Mesenchymal stem cell (in vitro differentiated cells and primary cell): ENCODE results near the gene OXLD1.

ENCODE experiments used
- DNase-seq: peaks from one replicate; pipeline ENCODE4 v3.0.0-alpha.2; 2013
- H2AFZ ChIP-seq: one replicate; pipeline ENCODE4 v1.6.1; 2013; ENCODE audit warnings: low read depth, mild to moderate bottlenecking, control low read depth, inconsistent platforms, low read length, moderate library complexity
- H2AK5ac ChIP-seq: 2 replicates; pipeline ENCODE4 v1.6.1; 2013; ENCODE audit warnings: low read length, moderate library complexity, mild to moderate bottlenecking, inconsistent platforms; ENCODE audit not compliant: severe bottlenecking
- H2BK120ac ChIP-seq: one replicate; pipeline ENCODE4 v1.6.1; 2013; ENCODE audit warnings: low read depth, mild to moderate bottlenecking, inconsistent platforms, low read length, moderate library complexity
- H2BK12ac ChIP-seq, 2 experiments: one replicate each; pipeline ENCODE4 v1.6.1; 2013; ENCODE audit warnings: inconsistent platforms in 2 of 2, low read length in 2 of 2, mild to moderate bottlenecking in 2 of 2, moderate library complexity in 2 of 2, control low read depth in 1 of 2
- H2BK15ac ChIP-seq: one replicate; pipeline ENCODE4 v1.6.1; 2013; ENCODE audit warnings: mild to moderate bottlenecking, low read depth, inconsistent platforms; ENCODE audit not compliant: poor library complexity, severe bottlenecking
- H2BK5ac ChIP-seq: 2 replicates; pipeline ENCODE4 v1.6.1; 2013; ENCODE audit warnings: low read depth, mild to moderate bottlenecking, low read length, control low read depth, inconsistent platforms; ENCODE audit not compliant: poor library complexity, severe bottlenecking
- H3K14ac ChIP-seq, 2 experiments: one replicate each; pipeline ENCODE4 v1.6.1; 2013; ENCODE audit warnings: inconsistent platforms in 2 of 2, low read length in 2 of 2, control low read depth in 1 of 2, mild to moderate bottlenecking in 1 of 2, moderate library complexity in 1 of 2
- H3K18ac ChIP-seq, 2 experiments: one replicate each; pipeline ENCODE4 v1.6.1; 2013; ENCODE audit warnings: inconsistent platforms in 2 of 2, low read length in 2 of 2, control low read depth in 1 of 2, low read depth in 1 of 2, mild to moderate bottlenecking in 1 of 2
- H3K23ac ChIP-seq, 2 experiments: one replicate each; pipeline ENCODE4 v1.6.1; 2013; ENCODE audit warnings: inconsistent platforms in 2 of 2, low read length in 2 of 2, mild to moderate bottlenecking in 2 of 2, moderate library complexity in 2 of 2, control low read depth in 1 of 2
- H3K27ac ChIP-seq: 2 replicates; pipeline ENCODE4 v1.5.1; 2013; ENCODE audit warnings: mild to moderate bottlenecking, moderate library complexity, low read length, control low read depth, inconsistent platforms; ENCODE audit not compliant: poor library complexity, severe bottlenecking
- H3K27me3 ChIP-seq, 2 experiments: 2 replicates each; pipeline versions ENCODE4 v1.6.1 to v1.7.0; 2013; ENCODE audit warnings: low read length in 2 of 2, mild to moderate bottlenecking in 2 of 2, moderate library complexity in 2 of 2, control low read depth in 1 of 2, inconsistent platforms in 1 of 2; ENCODE audit not compliant: control insufficient read depth in 1 of 2, insufficient read depth in 1 of 2
- H3K36me3 ChIP-seq, 2 experiments: 2 replicates each; pipeline versions ENCODE4 v1.6.1 to v1.7.0; 2013; ENCODE audit warnings: low read length in 2 of 2, control low read depth in 1 of 2, inconsistent platforms in 1 of 2, low read depth in 1 of 2, mild to moderate bottlenecking in 1 of 2; ENCODE audit not compliant: insufficient read depth in 2 of 2, control insufficient read depth in 1 of 2
- H3K4ac ChIP-seq, 2 experiments: one replicate each; pipeline ENCODE4 v1.6.1; 2013; ENCODE audit warnings: inconsistent platforms in 2 of 2, low read length in 2 of 2, mild to moderate bottlenecking in 2 of 2, moderate library complexity in 2 of 2, control low read depth in 1 of 2, low read depth in 1 of 2
- H3K4me1 ChIP-seq: 2 replicates; pipeline ENCODE4 v1.6.1; 2013; ENCODE audit warnings: low read depth, low read length, control low read depth; ENCODE audit not compliant: control insufficient read depth, insufficient read depth
- H3K4me2 ChIP-seq: 2 replicates; pipeline ENCODE4 v1.6.1; 2013; ENCODE audit warnings: low read length, mild to moderate bottlenecking, inconsistent platforms; ENCODE audit not compliant: poor library complexity, severe bottlenecking
- H3K4me3 ChIP-seq, 2 experiments: 2 replicates each; pipeline versions ENCODE4 v1.5.1 to v1.7.0; 2013; ENCODE audit warnings: low read length in 2 of 2, mild to moderate bottlenecking in 2 of 2, control low read depth in 1 of 2, low read depth in 1 of 2; ENCODE audit not compliant: insufficient read depth in 1 of 2
- H3K79me1 ChIP-seq: replicated peaks from 2 replicates; pipeline ENCODE4 v1.6.1; 2013; ENCODE audit warnings: mild to moderate bottlenecking, control low read depth, low read length, inconsistent platforms; ENCODE audit not compliant: poor library complexity, severe bottlenecking
- H3K9ac ChIP-seq: 2 replicates; pipeline ENCODE4 v1.7.0; 2013; ENCODE audit warnings: mild to moderate bottlenecking, low read length, moderate library complexity
- H3K9me3 ChIP-seq: 2 replicates; pipeline ENCODE4 v1.7.0; 2013; ENCODE audit warnings: mild to moderate bottlenecking, low read length; ENCODE audit not compliant: control insufficient read depth
- H4K8ac ChIP-seq: one replicate; pipeline ENCODE4 v1.6.1; 2013; ENCODE audit warnings: inconsistent platforms, mild to moderate bottlenecking, low read length, moderate library complexity
- H4K91ac ChIP-seq: one replicate; pipeline ENCODE4 v1.6.1; 2013; ENCODE audit warnings: mild to moderate bottlenecking, low read length, inconsistent platforms
- WGBS: methylation state at CpG from one replicate; pipeline ENCODE4 v1.1.7; 2013; ENCODE audit warnings: mixed read lengths; 5-methylcytosine and 5-hydroxymethylcytosine counted together

The OXLD1 gene

DNA sequence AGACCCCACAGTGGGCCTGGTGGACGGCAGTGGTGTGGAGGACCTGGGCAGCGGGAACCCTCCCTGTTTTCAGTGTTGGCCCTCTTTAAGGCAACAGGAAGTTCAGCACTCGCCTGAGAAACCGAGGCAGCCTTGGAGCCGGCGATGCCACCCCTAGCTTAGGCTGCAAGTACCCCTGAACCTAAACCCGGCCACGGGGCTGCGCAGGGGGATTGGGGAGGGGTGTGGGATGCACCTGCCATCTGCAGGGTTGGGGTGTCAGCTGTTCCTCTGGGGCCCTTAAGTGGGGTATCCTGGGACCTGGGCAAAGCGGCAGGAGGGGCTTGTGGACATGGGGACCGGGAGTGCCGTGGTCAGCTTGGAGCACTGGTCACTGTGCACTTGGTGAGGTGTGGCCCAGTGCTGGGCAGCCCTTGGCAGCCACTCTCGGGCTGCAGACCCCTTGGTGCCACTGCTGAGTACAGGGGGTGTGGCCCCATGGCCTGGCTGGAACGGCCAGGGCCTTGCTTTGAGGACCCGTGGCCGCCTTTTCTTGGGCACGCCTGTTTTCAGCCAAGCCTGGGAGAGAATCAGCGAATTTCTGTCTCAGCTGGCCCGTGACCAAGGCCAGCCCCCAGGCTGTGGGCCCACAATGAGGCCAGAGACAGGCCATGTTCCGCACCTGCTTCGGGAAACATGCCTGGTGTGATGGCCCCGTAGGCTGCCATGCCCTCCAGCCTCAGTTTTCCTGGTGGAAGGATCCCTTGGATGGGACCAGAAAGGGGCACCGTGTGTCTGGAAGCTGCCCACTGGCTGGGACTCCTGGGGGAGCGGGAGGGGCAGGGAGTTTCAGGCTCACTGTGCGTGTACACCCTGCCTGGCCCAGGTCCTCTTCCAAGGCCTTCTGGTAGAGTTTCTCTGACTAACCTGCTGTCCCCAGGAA, 41.6 kb upstream of the OXLD1 start:
- Histone ChIP-seq H3K9me3 (no peaks in the 10 kb centered on the region), H3K18ac (no peak overlapping the region)
- 97% methylated on average over 25 of the region's 25 CpGs for WGBS

DNA sequence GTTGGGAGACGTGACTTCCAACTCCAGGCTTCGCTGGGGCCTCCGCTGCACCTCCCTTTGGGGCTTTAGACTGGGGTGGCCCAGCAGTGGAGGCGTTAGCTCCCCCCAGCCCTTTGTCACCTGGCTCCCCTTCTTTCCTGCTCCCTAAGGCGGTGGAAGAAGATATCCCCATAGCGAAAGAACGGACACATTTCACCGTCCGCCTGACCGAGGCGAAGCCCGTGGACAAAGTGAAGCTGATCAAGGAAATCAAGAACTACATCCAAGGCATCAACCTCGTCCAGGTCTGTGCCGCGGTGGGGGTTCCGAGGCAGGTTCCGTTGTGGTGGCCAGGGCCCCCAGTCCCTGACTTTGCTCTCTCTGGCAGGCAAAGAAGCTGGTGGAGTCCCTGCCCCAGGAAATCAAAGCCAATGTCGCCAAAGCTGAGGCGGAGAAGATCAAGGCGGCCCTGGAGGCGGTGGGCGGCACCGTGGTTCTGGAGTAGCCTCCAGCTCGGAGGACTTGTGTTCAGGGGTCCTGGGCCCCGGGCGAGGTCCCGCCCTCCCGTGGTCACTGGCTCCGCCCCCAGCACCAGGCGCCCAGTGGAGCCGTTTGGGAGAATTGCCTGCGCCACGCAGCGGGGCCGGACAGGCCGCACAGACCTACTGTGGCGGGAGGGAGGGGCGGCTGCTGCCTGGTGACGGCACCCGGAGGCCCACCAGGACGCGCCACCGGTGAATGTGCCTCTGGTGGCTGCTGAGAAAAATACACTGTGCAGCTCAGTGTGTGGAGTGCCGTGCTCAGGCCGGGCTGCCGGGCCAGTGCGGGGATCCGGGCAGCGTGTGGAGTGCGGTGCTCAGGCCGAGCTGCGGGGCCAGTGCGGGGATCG, 40.6 kb upstream of the OXLD1 start:
- no peak overlapping the region for H2BK12ac ChIP-seq
- peaks cover 38 to 47% of the 10 kb centered on the region in 2 experiments for H3K36me3 ChIP-seq
- no peak overlapping the region for H2BK5ac ChIP-seq
- 96% methylated on average over 53 of the region's 54 CpGs for WGBS
- H3K14ac ChIP-seq, result no peak overlapping the region
- no peaks in the 10 kb centered on the region for H3K9me3 ChIP-seq
- no peak overlapping the region for H2AFZ ChIP-seq
- no peak overlapping the region for H2BK15ac ChIP-seq
- no peak overlapping the region for H3K4me2 ChIP-seq
- no peak overlapping the region for H2BK120ac ChIP-seq
- H3K27ac ChIP-seq, result no peak overlapping the region
- no peak overlapping the region for H3K4ac ChIP-seq
- no peak for DNase-seq
- H3K18ac ChIP-seq, result no peak overlapping the region
- H4K91ac ChIP-seq, result no peak overlapping the region
- H3K23ac ChIP-seq, result no peak overlapping the region
- H2AK5ac ChIP-seq, result no peak overlapping the region
- H3K27me3 ChIP-seq, result no peaks in the 10 kb centered on the region
- no peak overlapping the region for H4K8ac ChIP-seq
- no peak overlapping the region for H3K9ac ChIP-seq
- H3K4me1 ChIP-seq, result peaks cover 30% of the 10 kb centered on the region
- peaks cover 24% of the 10 kb centered on the region for H3K79me1 ChIP-seq
- no peak overlapping the region for H3K4me3 ChIP-seq

More for the DNA sequence above, 41.6 kb upstream of the OXLD1 start:
- Histone ChIP-seq H3K4me3 (no peak overlapping the region), H2BK15ac (no peak overlapping the region), H4K91ac (no peak overlapping the region), H2BK12ac (no peak overlapping the region), H3K23ac (peak overlapping the region in 1 of 2 experiments; percentile 67), H3K27me3 (no peaks in the 10 kb centered on the region), H3K36me3 (peaks cover 37 to 42% of the 10 kb centered on the region in 2 experiments), H3K14ac (no peak overlapping the region), H3K9ac (no peak overlapping the region), H3K4me2 (no peak overlapping the region), H3K4ac (no peak overlapping the region), H4K8ac (no peak overlapping the region), H2AFZ (no peak overlapping the region), H2AK5ac (no peak overlapping the region), H2BK120ac (no peak overlapping the region), H2BK5ac (no peak overlapping the region), H3K27ac (no peak overlapping the region), H3K4me1 (peaks cover 30% of the 10 kb centered on the region), H3K79me1 (peaks cover 24% of the 10 kb centered on the region)
- DNase-seq, result no peak

DNA sequence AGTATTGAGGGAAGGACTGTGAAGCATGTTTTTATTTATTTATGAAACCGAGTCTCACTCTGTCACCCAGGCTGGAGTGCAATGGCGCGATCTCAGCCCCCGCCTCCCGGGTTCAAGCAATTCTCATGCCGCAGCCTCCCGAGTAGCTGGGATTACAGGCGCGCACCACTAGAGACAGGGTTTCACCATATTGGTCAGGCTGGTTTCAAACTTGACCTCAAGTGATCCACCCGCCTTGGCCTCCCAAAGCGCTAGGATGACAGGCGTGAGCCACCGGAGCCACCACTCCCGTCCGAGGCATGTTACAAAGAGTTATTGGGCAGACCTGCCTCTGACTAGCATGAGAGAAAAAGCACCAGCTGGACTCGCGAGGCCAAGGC, 39.8 kb upstream of the OXLD1 start:
- Histone ChIP-seq H3K4me2 (no peak overlapping the region), H2BK5ac (no peak overlapping the region), H4K8ac (no peak overlapping the region), H3K23ac (no peak overlapping the region), H3K4ac (no peak overlapping the region), H2BK15ac (no peak overlapping the region), H3K27ac (no peak overlapping the region), H2AFZ (no peak overlapping the region), H2BK120ac (no peak overlapping the region), H3K9me3 (no peaks in the 10 kb centered on the region), H3K9ac (no peak overlapping the region), H3K79me1 (peaks cover 24% of the 10 kb centered on the region), H3K14ac (no peak overlapping the region), H3K36me3 (peaks cover 46 to 54% of the 10 kb centered on the region in 2 experiments), H3K4me3 (no peak overlapping the region), H3K27me3 (no peaks in the 10 kb centered on the region), H3K4me1 (peaks cover 34% of the 10 kb centered on the region), H3K18ac (no peak overlapping the region), H4K91ac (no peak overlapping the region), H2BK12ac (no peak overlapping the region), H2AK5ac (no peak overlapping the region)
- WGBS, result 95% methylated on average over 17 of the region's 17 CpGs
- no peak for DNase-seq
